Endothelial cell (in vitro differentiated cells): ENCODE results near the gene TMEM53. TPM values are rescaled to one million over a fixed set of nuclear protein-coding genes. Genes with fewer than 3 reads are reported as not detected.

ENCODE experiments used
- DNase-seq: peaks from one replicate; pipeline ENCODE4 v3.0.0; 2021; ENCODE audit warnings: low spot score
- H3K27ac Mint-ChIP-seq: one replicate; pipeline ENCODE4 v1.8.0; 2021; ENCODE audit warnings: mixed read lengths, inconsistent platforms; ENCODE audit not compliant: unreplicated experiment
- H3K27me3 Mint-ChIP-seq: one replicate; pipeline ENCODE4 v1.8.0; 2021; ENCODE audit warnings: mild to moderate bottlenecking, moderate library complexity, mixed read lengths, inconsistent platforms; ENCODE audit not compliant: unreplicated experiment
- H3K36me3 Mint-ChIP-seq: one replicate; pipeline ENCODE4 v1.8.0; 2021; ENCODE audit warnings: mild to moderate bottlenecking, low read depth, mixed read lengths, inconsistent platforms; ENCODE audit not compliant: unreplicated experiment
- H3K4me1 Mint-ChIP-seq: one replicate; pipeline ENCODE4 v1.8.0; 2021; ENCODE audit warnings: mild to moderate bottlenecking, mixed read lengths, inconsistent platforms; ENCODE audit not compliant: unreplicated experiment
- H3K4me3 Mint-ChIP-seq: one replicate; pipeline ENCODE4 v1.8.0; 2021; ENCODE audit warnings: mild to moderate bottlenecking, mixed read lengths, inconsistent platforms; ENCODE audit not compliant: unreplicated experiment
- H3K9me3 Mint-ChIP-seq: one replicate; pipeline ENCODE4 v1.8.0; 2021; ENCODE audit warnings: mixed read lengths, inconsistent platforms; ENCODE audit not compliant: unreplicated experiment
- total RNA-seq: library from RNA; stranded (reverse); fragmentation: NEBNext Ultra II Directional; extraction: Animal tissue kit (Norgen Biotek cat#: 25700); gene quantifications from one replicate; pipeline ENCODE4 v1.2.1, GENCODE V29; 2021; ENCODE audit not compliant: unreplicated experiment
- TF ChIP-seq, protein P1 (sequence below): fragments of 200-600 bp; sonication (generic); IDR thresholded peaks from one replicate; pipeline ENCODE4 v1.5.0; 2021; ENCODE audit warnings: antibody characterized with exemption; ENCODE audit not compliant: unreplicated experiment

The TMEM53 gene
- total RNA-seq, 1 donor from 2014 or later: 15.6 TPM

DNA sequence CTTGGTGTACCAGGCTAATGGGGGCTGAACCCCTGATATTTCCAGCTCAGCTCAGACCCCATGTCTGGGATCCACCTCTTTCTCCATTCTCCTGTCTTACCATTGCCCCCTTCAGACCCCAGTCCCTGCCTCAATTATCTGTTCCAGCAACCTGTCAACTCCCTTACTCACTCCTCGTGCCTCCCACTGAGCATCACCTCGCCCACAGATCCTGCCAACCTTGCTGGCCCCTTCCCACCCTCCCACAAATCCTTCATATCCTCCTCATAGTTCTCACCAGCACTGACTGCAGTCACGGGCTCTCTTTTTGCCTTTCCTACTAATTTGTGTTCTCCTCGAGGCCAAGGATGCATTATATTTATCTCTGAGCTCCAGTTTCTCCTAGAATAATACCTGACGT, 62.9 kb downstream of the TMEM53 start:
- no peak overlapping the region for H3K27ac Mint-ChIP-seq
- no peaks in the 10 kb centered on the region for H3K27me3 Mint-ChIP-seq
- no peak for DNase-seq
- H3K4me3 Mint-ChIP-seq: no peak overlapping the region
- TF ChIP-seq, protein P1, sequence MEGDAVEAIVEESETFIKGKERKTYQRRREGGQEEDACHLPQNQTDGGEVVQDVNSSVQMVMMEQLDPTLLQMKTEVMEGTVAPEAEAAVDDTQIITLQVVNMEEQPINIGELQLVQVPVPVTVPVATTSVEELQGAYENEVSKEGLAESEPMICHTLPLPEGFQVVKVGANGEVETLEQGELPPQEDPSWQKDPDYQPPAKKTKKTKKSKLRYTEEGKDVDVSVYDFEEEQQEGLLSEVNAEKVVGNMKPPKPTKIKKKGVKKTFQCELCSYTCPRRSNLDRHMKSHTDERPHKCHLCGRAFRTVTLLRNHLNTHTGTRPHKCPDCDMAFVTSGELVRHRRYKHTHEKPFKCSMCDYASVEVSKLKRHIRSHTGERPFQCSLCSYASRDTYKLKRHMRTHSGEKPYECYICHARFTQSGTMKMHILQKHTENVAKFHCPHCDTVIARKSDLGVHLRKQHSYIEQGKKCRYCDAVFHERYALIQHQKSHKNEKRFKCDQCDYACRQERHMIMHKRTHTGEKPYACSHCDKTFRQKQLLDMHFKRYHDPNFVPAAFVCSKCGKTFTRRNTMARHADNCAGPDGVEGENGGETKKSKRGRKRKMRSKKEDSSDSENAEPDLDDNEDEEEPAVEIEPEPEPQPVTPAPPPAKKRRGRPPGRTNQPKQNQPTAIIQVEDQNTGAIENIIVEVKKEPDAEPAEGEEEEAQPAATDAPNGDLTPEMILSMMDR: no peak
- H3K36me3 Mint-ChIP-seq: peaks cover 10% of the 10 kb centered on the region
- no peaks in the 10 kb centered on the region for H3K9me3 Mint-ChIP-seq
- H3K4me1 Mint-ChIP-seq: no peaks in the 10 kb centered on the region

DNA sequence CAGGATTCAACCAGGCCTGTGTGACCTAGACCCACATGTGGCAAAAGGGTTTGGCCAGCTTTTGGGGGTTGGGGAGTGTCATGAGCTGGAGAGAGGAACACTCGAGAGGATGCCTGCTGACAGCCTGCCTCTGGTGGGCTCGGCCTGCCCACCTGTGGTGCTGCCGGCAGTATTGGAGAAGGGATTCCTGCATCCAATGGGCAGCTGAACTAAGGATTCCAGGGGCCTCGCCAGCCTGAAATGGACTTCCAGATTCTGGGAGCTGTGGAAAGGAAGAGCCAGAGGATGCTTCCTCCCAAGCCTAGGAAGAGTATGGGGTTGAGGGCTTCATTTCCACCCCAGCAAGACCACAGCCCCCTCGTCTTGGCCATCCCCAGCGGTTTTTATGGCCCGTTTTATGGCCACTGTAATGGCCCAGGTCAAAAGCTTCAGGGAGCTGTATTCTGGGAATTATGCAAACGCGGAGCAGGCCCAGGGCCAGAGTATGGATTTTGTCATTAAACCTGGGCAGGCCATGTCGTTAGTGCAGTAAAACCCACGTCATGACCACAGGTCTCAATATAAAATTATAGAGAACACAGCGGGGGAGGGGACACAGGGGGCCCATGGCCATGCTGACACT, 63.6 kb downstream of the TMEM53 start:
- Mint-ChIP-seq H3K4me3 (no peak overlapping the region), H3K27ac (no peak overlapping the region), H3K27me3 (no peaks in the 10 kb centered on the region), H3K36me3 (peaks cover 2% of the 10 kb centered on the region), H3K4me1 (no peaks in the 10 kb centered on the region), H3K9me3 (no peaks in the 10 kb centered on the region)
- DNase-seq: no peak
- TF ChIP-seq, protein P1: no peak

DNA sequence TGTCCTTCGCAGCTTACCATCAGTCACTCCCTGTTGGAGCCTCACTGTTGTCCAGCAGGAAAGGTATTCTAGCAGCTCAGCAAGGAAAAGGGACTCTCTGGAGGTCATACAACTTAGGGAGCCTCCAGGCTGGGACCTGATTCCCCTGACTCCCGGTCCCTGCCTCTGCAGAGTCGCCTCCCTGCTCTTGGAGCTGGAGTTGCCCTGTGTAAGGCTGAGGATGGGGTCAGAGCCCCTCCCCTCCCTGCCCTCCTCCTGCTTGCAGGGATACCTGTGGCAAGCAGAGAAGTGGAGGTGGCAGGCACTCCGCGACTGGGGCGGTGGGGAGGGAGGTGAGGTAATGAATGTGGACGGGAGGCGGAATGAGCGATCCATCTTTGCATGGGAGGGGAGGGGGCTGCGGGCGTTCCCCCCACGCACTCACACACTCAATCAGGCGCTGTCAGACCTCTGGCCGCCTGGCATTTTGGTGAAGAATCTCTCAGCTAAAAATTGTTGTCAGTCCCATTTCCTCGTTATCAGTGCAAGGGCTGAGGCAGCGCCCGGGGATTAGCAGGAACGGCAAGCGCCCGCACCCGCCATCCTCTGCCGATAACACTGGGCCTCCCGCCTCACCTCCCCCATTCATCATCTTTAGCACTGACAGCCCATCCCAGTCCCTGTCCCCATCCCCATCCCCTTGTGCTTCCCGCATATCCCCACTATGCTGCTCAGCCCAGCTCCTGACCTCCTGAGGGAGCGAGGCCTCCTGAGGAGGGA, 64.3 kb downstream of the TMEM53 start:
- Mint-ChIP-seq H3K27ac (no peak overlapping the region), H3K4me3 (no peak overlapping the region), H3K9me3 (no peaks in the 10 kb centered on the region), H3K4me1 (no peaks in the 10 kb centered on the region), H3K27me3 (no peaks in the 10 kb centered on the region), H3K36me3 (no peaks in the 10 kb centered on the region)
- TF ChIP-seq, protein P1: no peak
- DNase-seq: no peak

DNA sequence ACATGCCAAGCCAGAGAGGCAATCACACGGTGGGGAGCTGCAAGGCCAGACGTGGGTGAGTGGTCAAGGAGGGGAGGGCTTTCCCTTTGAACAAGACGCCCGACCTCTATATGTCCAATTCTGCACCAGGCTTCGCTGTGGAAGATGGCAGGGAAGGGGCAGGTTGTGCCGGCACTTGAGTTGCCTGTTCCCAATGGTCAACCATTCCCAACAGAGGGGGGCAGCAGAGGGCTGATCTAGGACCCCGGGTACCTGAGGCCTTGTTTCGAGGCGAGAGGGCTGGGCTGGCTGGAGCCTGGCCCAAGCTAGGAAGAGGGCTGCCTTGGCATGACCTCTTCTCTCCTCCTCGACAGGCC, 64.9 kb downstream of the TMEM53 start:
- H3K27me3 Mint-ChIP-seq: peaks cover 3% of the 10 kb centered on the region
- no peak overlapping the region for H3K27ac Mint-ChIP-seq
- no peak overlapping the region for H3K4me3 Mint-ChIP-seq
- DNase-seq: peak; percentile 62
- H3K4me1 Mint-ChIP-seq: no peaks in the 10 kb centered on the region
- H3K36me3 Mint-ChIP-seq: no peaks in the 10 kb centered on the region
- TF ChIP-seq, protein P1: peak; percentile 48
- no peaks in the 10 kb centered on the region for H3K9me3 Mint-ChIP-seq

- DNase-seq: no peak
- Mint-ChIP-seq H3K4me3 (no peak overlapping the region), H3K9me3 (no peaks in the 10 kb centered on the region)
Measured at GRCh38 chr1:44608141-44608540, 66.1 kb downstream of the TMEM53 start.

More at GRCh38 chr1:44608141-44608540, 66.1 kb downstream of the TMEM53 start:
- Mint-ChIP-seq H3K27ac (no peak overlapping the region), H3K36me3 (no peaks in the 10 kb centered on the region), H3K27me3 (peaks cover 3% of the 10 kb centered on the region), H3K4me1 (no peaks in the 10 kb centered on the region)
- TF ChIP-seq, protein P1: no peak
